Endodermal cell (in vitro differentiated cells): ENCODE measurements around the gene DHX58. TPM values are rescaled to one million over a fixed set of nuclear protein-coding genes. Genes with fewer than 3 reads are reported as not detected.

Experiments used
- DNase-seq: peaks from one replicate; pipeline ENCODE4 v3.0.0-alpha.2; 2017
- H3K27ac ChIP-seq: 2 replicates; pipeline ENCODE4 v1.5.1; 2013; ENCODE audit warnings: mild to moderate bottlenecking, low read depth, low read length, moderate library complexity
- H3K27me3 ChIP-seq: 2 replicates; pipeline ENCODE4 v1.6.1; 2013; ENCODE audit warnings: mild to moderate bottlenecking, low read length, moderate library complexity; ENCODE audit not compliant: insufficient read depth, control insufficient read depth, poor library complexity, severe bottlenecking
- H3K36me3 ChIP-seq: 2 replicates; pipeline ENCODE4 v1.7.0; 2013; ENCODE audit warnings: mild to moderate bottlenecking, low read length, moderate library complexity; ENCODE audit not compliant: control insufficient read depth, insufficient read depth
- H3K4me1 ChIP-seq: one replicate; pipeline ENCODE4 v1.7.0; 2013; ENCODE audit warnings: low read length; ENCODE audit not compliant: control insufficient read depth, insufficient read depth
- H3K4me3 ChIP-seq: 2 replicates; pipeline ENCODE4 v1.5.1; 2013; ENCODE audit warnings: mild to moderate bottlenecking, low read length, moderate library complexity
- H3K9ac ChIP-seq: 2 replicates; pipeline ENCODE4 v1.6.1; 2013; ENCODE audit warnings: mild to moderate bottlenecking, low read length, moderate library complexity; ENCODE audit not compliant: poor library complexity, severe bottlenecking; ENCODE audit errors: extremely low read depth
- H3K9me3 ChIP-seq: 2 replicates; pipeline ENCODE4 v1.6.1; 2013; ENCODE audit warnings: mild to moderate bottlenecking, low read length, moderate library complexity; ENCODE audit not compliant: control insufficient read depth
- H3K27ac Mint-ChIP-seq: 2 replicates; pipeline ENCODE4 v1.8.0; 2020; ENCODE audit warnings: mixed read lengths
- H3K27me3 Mint-ChIP-seq: 2 replicates; pipeline ENCODE4 v1.8.0; 2021; ENCODE audit warnings: mild to moderate bottlenecking, mixed read lengths; ENCODE audit not compliant: insufficient read depth
- H3K36me3 Mint-ChIP-seq: 2 replicates; pipeline ENCODE4 v1.8.0; 2020; ENCODE audit warnings: low read depth, mixed read lengths
- H3K4me1 Mint-ChIP-seq: 2 replicates; pipeline ENCODE4 v1.8.0; 2020; ENCODE audit warnings: mixed read lengths
- H3K4me3 Mint-ChIP-seq: 2 replicates; pipeline ENCODE4 v1.8.0; 2020; ENCODE audit warnings: mild to moderate bottlenecking, moderate library complexity, mixed read lengths
- H3K9me3 Mint-ChIP-seq: 2 replicates; pipeline ENCODE4 v1.8.0; 2020; ENCODE audit warnings: mild to moderate bottlenecking, mixed read lengths
- WGBS, 2 experiments: methylation state at CpG; one replicate each; pipeline versions ENCODE4 v1.1.5 to v1.1.7; 2013; ENCODE audit warnings: missing lambda C conversion rate in 2 of 2, mixed read lengths in 1 of 2; ENCODE audit not compliant: insufficient coverage in 1 of 2, insufficient read length in 1 of 2; 5-methylcytosine and 5-hydroxymethylcytosine counted together
- total RNA-seq, 2 donors: library from RNA; stranded (reverse); fragmentation: NEBNext Ultra II Directional in 1 of 2; extraction: Animal tissue kit (Norgen Biotek cat#: 25700) in 1 of 2; gene quantifications; 2 replicates in 1 of 2; 3 replicates in 1 of 2; pipeline ENCODE4 v1.2.1, GENCODE V29; 2021
- TF ChIP-seq, protein P1 (sequence below): fragments of 200-600 bp; sonication (generic); conservative IDR thresholded peaks from 2 replicates; pipeline ENCODE4 v1.5.0; 2021; ENCODE audit warnings: antibody characterized with exemption, mild to moderate bottlenecking

Gene DHX58
- total RNA-seq, 2 donors from 2014 or later, result 0.38 to 0.48 TPM

DNA sequence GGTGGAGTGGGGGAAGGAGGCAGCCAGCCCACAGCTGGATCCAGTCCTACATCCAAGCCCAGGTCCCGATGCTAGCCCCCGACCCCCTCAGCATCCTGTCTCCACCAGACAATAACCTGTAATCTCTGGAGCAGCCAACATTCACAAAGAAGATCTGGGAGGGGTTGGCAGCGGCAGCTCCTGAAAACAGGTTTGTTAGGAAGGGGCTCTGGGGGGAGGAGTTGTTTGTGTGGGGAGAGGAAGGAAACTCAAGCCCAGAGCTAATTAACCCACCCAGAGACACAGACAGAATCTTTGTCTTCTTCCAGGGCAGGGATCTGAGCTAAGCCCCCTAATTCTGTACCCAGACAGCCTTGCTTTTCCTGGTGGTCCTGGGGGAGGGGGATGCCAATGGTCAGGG, 57.5 kb downstream of the DHX58 start:
- Histone ChIP-seq H3K36me3 (no peaks in the 10 kb centered on the region), H3K4me3 (no peak overlapping the region), H3K27ac (no peak overlapping the region), H3K9ac (no peak overlapping the region), H3K27me3 (no peaks in the 10 kb centered on the region), H3K4me1 (peaks cover 10% of the 10 kb centered on the region), H3K9me3 (no peaks in the 10 kb centered on the region)
- 30% methylated on average over 3 of the region's 3 CpGs; no CpG with 5 or more reads in 1 of the 2 experiments for WGBS, 2 experiments
- DNase-seq, result no peak
- Mint-ChIP-seq H3K9me3 (no peaks in the 10 kb centered on the region), H3K36me3 (no peaks in the 10 kb centered on the region), H3K4me1 (peaks cover 34% of the 10 kb centered on the region), H3K27ac (no peak overlapping the region), H3K27me3 (peaks cover 26% of the 10 kb centered on the region), H3K4me3 (peak overlapping the region; percentile 14)
- TF ChIP-seq, protein P1, sequence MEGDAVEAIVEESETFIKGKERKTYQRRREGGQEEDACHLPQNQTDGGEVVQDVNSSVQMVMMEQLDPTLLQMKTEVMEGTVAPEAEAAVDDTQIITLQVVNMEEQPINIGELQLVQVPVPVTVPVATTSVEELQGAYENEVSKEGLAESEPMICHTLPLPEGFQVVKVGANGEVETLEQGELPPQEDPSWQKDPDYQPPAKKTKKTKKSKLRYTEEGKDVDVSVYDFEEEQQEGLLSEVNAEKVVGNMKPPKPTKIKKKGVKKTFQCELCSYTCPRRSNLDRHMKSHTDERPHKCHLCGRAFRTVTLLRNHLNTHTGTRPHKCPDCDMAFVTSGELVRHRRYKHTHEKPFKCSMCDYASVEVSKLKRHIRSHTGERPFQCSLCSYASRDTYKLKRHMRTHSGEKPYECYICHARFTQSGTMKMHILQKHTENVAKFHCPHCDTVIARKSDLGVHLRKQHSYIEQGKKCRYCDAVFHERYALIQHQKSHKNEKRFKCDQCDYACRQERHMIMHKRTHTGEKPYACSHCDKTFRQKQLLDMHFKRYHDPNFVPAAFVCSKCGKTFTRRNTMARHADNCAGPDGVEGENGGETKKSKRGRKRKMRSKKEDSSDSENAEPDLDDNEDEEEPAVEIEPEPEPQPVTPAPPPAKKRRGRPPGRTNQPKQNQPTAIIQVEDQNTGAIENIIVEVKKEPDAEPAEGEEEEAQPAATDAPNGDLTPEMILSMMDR, result no peak

DNA sequence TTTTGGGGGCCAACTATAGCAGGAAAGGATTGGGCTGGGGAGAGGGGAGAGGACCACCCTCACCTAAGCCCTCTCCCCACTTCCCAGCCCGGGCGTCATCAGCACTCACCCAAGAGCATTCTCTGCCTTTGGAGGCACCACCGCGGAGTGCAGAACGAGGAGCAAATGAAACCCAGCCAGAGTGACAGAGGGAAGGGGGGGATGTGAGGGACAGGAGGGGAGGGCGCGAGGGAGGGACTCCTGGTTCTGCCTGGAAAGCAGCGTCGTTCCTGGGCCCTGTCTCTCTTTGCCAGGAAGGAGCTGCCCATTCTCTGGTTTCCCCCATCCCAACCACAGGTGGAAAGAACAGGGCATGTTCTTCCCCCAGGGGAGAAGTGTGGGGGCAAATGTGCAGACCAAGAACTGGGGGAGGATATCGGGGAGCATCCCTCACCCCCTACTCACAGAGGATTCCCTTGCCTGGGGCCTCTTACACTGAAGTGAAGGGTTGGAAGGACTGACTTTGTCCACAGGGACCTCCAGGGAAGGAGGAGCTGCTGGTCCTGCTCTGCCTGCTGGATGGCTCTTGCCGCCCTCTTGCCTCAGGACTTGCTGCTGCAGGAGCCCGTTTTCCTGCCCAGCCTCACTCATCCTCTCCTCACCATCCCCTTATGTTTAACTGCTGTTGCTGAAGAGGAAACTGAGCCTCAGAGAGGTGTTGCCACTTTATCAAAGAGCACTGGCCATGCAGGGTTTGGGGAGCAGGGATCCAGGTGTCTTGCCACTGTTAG, 58.6 kb downstream of the DHX58 start:
- H3K27ac ChIP-seq, result no peak overlapping the region
- H3K36me3 Mint-ChIP-seq, result no peaks in the 10 kb centered on the region
- no peak overlapping the region for H3K4me3 Mint-ChIP-seq
- DNase-seq, result peak; percentile 77
- H3K9me3 Mint-ChIP-seq, result no peaks in the 10 kb centered on the region
- H3K4me3 ChIP-seq, result no peak overlapping the region
- H3K4me1 ChIP-seq, result peaks cover 10% of the 10 kb centered on the region
- no peaks in the 10 kb centered on the region for H3K27me3 ChIP-seq
- no peaks in the 10 kb centered on the region for H3K9me3 ChIP-seq
- H3K27ac Mint-ChIP-seq, result no peak overlapping the region
- H3K27me3 Mint-ChIP-seq, result peaks cover 26% of the 10 kb centered on the region
- TF ChIP-seq, protein P1, result no peak
- 47 to 50% methylated on average over 2 to 11 of the region's 12 CpGs for WGBS, 2 experiments
- H3K9ac ChIP-seq, result no peak overlapping the region
- H3K36me3 ChIP-seq, result no peaks in the 10 kb centered on the region
- H3K4me1 Mint-ChIP-seq, result peaks cover 37% of the 10 kb centered on the region

DNA sequence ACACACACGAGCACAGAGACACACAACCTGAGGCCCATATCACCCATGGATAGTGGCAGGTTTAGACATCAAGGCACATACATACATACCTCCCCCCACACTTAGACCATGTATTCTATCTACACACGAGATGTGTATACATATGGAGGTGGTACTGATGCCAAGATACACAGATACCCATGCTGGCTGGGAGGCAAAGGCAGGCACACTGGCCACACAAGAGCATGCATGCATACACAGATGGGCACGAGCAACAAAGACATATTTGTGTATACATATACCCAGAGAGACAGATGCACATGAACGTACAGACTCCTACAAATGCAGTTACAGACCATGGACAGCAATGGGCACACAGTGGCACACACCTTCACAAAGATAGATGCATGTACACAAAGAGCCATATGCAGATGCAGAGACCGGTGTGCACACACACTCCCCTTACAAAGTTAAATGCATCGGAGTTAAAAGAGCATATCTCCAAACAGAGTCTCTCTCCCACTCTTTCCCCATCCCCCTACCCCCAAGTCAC, 60.1 kb downstream of the DHX58 start:
- no peaks in the 10 kb centered on the region for H3K9me3 ChIP-seq
- no peak overlapping the region for H3K4me3 ChIP-seq
- H3K36me3 ChIP-seq, result no peaks in the 10 kb centered on the region
- peaks cover 10% of the 10 kb centered on the region for H3K4me1 ChIP-seq
- H3K27me3 ChIP-seq, result no peaks in the 10 kb centered on the region
- WGBS, 2 experiments, result 90 to 93% methylated on average over 3 to 6 of the region's 6 CpGs
- peaks cover 28% of the 10 kb centered on the region for H3K27me3 Mint-ChIP-seq
- TF ChIP-seq, protein P1, result no peak
- H3K4me1 Mint-ChIP-seq, result peaks cover 37% of the 10 kb centered on the region
- no peak overlapping the region for H3K27ac Mint-ChIP-seq
- no peak overlapping the region for H3K27ac ChIP-seq
- DNase-seq, result no peak
- no peaks in the 10 kb centered on the region for H3K9me3 Mint-ChIP-seq
- H3K36me3 Mint-ChIP-seq, result no peaks in the 10 kb centered on the region
- H3K9ac ChIP-seq, result no peak overlapping the region
- H3K4me3 Mint-ChIP-seq, result no peak overlapping the region
